Uterus (tissue), 4 donors: Measurements from ENCODE around the gene TMEM185B. TPM values are rescaled to one million over a fixed set of nuclear protein-coding genes. Genes with fewer than 3 reads are reported as not detected.
A peak's percentile ranks its signal among the peaks of the same experiment; 100 is the strongest.

Source experiments
- DNase-seq, 2 donors: peaks; one replicate each; pipeline ENCODE4 v3.0.0-alpha.2; 2019 to 2020
- H3K27ac ChIP-seq, 2 donors: fragments of 200-600 bp; sonication (generic); 1 replicate in 1 of 2; 2 replicates in 1 of 2; pipeline ENCODE4 v1.5.1; 2016 to 2018
- H3K27me3 ChIP-seq, 2 donors: fragments of 200-600 bp; sonication (generic); one replicate each; pipeline ENCODE4 v1.5.1; 2018 to 2019; ENCODE audit warnings: control low read depth in 1 of 2
- H3K36me3 ChIP-seq, 2 donors: fragments of 200-600 bp; sonication (generic); one replicate each; pipeline ENCODE4 v1.5.1; 2019; ENCODE audit warnings: control low read depth in 1 of 2
- H3K4me1 ChIP-seq, 2 donors: fragments of 200-600 bp; sonication (generic); one replicate each; pipeline ENCODE4 v1.5.1; 2018 to 2019; ENCODE audit warnings: control low read depth in 1 of 2
- H3K4me3 ChIP-seq, 2 donors: fragments of 200-600 bp; sonication (generic); 1 replicate in 1 of 2; 2 replicates in 1 of 2; pipeline ENCODE4 v1.5.1; 2018 to 2019; ENCODE audit warnings: mild to moderate bottlenecking in 1 of 2
- H3K9me3 ChIP-seq, 2 donors: fragments of 200-600 bp; sonication (generic); one replicate each; pipeline ENCODE4 v1.5.1; 2019; ENCODE audit warnings: control low read depth in 1 of 2
- POLR2A ChIP-seq, 2 donors: fragments of 450-650 bp; IDR thresholded peaks; one replicate each; pipeline ENCODE4 v1.6.1; 2016; ENCODE audit warnings: antibody characterized with exemption in 2 of 2, mild to moderate bottlenecking in 1 of 2, moderate library complexity in 1 of 2
- intact Hi-C: fragments of 100-400 bp; cut with DNase I; formaldehyde crosslinking; loops from one replicate; pipeline ENCODE4 v1.15.1; 2023; ENCODE audit warnings: low total_unique reads
- total RNA-seq, 4 donors: library from RNA; depleted of rRNA in 3 of 4; stranded (reverse); fragments of >200 nt in 3 of 4; gene quantifications; one replicate each; pipeline versions ENCODE4 v1.1.0 to v1.2.4, GENCODE V29; 2014 to 2023
- TF ChIP-seq, protein P1 (sequence below), 4 experiments: fragments of 200-600 bp in 2 of 4; fragments of 450-650 bp in 2 of 4; sonication (generic) in 2 of 4; IDR thresholded peaks; one replicate each; pipeline ENCODE4 v1.5.1; 2016 to 2019; ENCODE audit warnings: antibody characterized with exemption in 4 of 4, mild to moderate bottlenecking in 2 of 4, moderate library complexity in 1 of 4
- donor health status: DM: yes; HTN: yes; CAD: no.

TMEM185B gene
- total RNA-seq, 4 donors from 2014 or later = 11.5 to 34.6 (median 22.0) TPM

GRCh38 chr2:120241684-120242083 lies 18.5 kb upstream of the TMEM185B start:
- Histone ChIP-seq H3K4me3 (no peak overlapping the region), H3K27ac (no peak overlapping the region), H3K4me1 (peaks cover 0 to 7% of the 10 kb centered on the region in 2 donors), H3K36me3 (no peaks in the 10 kb centered on the region), H3K27me3 (no peaks in the 10 kb centered on the region), H3K9me3 (no peaks in the 10 kb centered on the region)
- DNase-seq = no peak
- TF ChIP-seq, protein P1, sequence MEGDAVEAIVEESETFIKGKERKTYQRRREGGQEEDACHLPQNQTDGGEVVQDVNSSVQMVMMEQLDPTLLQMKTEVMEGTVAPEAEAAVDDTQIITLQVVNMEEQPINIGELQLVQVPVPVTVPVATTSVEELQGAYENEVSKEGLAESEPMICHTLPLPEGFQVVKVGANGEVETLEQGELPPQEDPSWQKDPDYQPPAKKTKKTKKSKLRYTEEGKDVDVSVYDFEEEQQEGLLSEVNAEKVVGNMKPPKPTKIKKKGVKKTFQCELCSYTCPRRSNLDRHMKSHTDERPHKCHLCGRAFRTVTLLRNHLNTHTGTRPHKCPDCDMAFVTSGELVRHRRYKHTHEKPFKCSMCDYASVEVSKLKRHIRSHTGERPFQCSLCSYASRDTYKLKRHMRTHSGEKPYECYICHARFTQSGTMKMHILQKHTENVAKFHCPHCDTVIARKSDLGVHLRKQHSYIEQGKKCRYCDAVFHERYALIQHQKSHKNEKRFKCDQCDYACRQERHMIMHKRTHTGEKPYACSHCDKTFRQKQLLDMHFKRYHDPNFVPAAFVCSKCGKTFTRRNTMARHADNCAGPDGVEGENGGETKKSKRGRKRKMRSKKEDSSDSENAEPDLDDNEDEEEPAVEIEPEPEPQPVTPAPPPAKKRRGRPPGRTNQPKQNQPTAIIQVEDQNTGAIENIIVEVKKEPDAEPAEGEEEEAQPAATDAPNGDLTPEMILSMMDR (IDR thresholded peaks at IDR 0.05) = no peak
- no peak for TF ChIP-seq POLR2A (IDR thresholded peaks at IDR 0.05)
- intact Hi-C loops = no loop called here

DNA sequence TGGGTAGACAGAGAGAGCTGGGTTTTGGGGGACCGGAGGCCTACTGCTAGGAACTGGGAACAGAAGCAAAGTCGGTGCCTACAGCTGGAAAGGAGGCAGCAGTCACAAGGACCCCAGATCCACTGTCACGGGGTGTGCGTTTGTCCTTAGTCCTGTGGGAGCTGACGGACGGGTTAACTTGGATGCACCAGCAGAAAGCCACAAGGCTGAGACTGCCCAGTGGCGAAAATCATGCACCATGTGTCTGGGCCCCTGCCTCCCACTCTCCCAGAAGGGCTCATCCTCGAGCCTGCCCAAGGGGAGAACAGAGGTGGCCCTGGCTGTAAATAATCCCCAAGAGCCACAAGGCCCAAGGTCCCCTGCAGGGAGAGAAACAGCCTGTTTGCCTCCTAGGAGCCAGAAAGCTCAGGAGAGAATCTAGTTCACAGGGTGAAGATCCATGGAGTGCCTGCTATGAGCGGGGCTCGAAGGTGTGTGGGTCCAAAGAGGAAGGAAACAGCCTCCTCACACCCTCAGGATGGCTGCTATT lies 17.8 kb upstream of the TMEM185B start:
- intact Hi-C loops = no loop called here
- H3K27ac ChIP-seq = no peak overlapping the region
- H3K36me3 ChIP-seq = no peaks in the 10 kb centered on the region
- no peak for DNase-seq
- peaks cover 0 to 7% of the 10 kb centered on the region in 2 donors for H3K4me1 ChIP-seq
- TF ChIP-seq, protein P1 (IDR thresholded peaks at IDR 0.05) = no peak
- no peak for TF ChIP-seq POLR2A (IDR thresholded peaks at IDR 0.05)
- H3K27me3 ChIP-seq = no peaks in the 10 kb centered on the region
- no peaks in the 10 kb centered on the region for H3K9me3 ChIP-seq
- no peak overlapping the region for H3K4me3 ChIP-seq

GRCh38 chr2:120239488-120240287 lies 16.5 kb upstream of the TMEM185B start:
- intact Hi-C loops = no loop called here
- DNase-seq = peak; percentile 62 to 79
- peak overlapping the region; percentile 54 to 61 for H3K27ac ChIP-seq
- no peaks in the 10 kb centered on the region for H3K4me1 ChIP-seq
- no peaks in the 10 kb centered on the region for H3K36me3 ChIP-seq
- no peak overlapping the region for H3K4me3 ChIP-seq
- no peaks in the 10 kb centered on the region for H3K27me3 ChIP-seq
- H3K9me3 ChIP-seq = no peaks in the 10 kb centered on the region
- no peak for TF ChIP-seq POLR2A (IDR thresholded peaks at IDR 0.05)
- TF ChIP-seq, protein P1 (IDR thresholded peaks at IDR 0.05) = no peak

- DNase-seq = peak in 1 of 2 donors; percentile 48
- intact Hi-C loops = no loop called here
- H3K27ac ChIP-seq = peak overlapping the region; percentile 54 to 61
Measured at GRCh38 chr2:120238728-120239487, 15.7 kb upstream of the TMEM185B start.

More at GRCh38 chr2:120238728-120239487, 15.7 kb upstream of the TMEM185B start:
- no peaks in the 10 kb centered on the region for H3K9me3 ChIP-seq
- no peaks in the 10 kb centered on the region for H3K4me1 ChIP-seq
- no peaks in the 10 kb centered on the region for H3K27me3 ChIP-seq
- no peak for TF ChIP-seq POLR2A (IDR thresholded peaks at IDR 0.05)
- TF ChIP-seq, protein P1 (IDR thresholded peaks at IDR 0.05) = no peak
- H3K4me3 ChIP-seq = no peak overlapping the region
- no peaks in the 10 kb centered on the region for H3K36me3 ChIP-seq
